ENCODE results near the gene B3GNT3. TPM values are rescaled to one million over a fixed set of nuclear protein-coding genes. Genes with fewer than 3 reads are reported as not detected.

Gene B3GNT3
- total and polyA plus RNA-seq, 2 experiments from 2014 or later = not detected

- Histone ChIP-seq H2AFZ (no peak overlapping the region), H3K9ac (no peak overlapping the region), H3K9me2 (ENCODE audit: insufficient read depth) (no peaks in the 10 kb centered on the region), H3K27ac (no peak overlapping the region), H3K9me3 (ENCODE audit: low read depth) (no peaks in the 10 kb centered on the region), H3F3A (ENCODE audit: insufficient read depth) (no peaks in the 10 kb centered on the region), H4K20me1 (ENCODE audit: insufficient read depth) (no peaks in the 10 kb centered on the region), H3K79me2 (ENCODE audit: insufficient read depth) (no peaks in the 10 kb centered on the region), H3K36me3 (ENCODE audit: low read depth) (no peaks in the 10 kb centered on the region), H3K4me3 (no peak overlapping the region), H3K4me1 (ENCODE audit: insufficient read depth) (no peaks in the 10 kb centered on the region), H3K4me2 (ENCODE audit: unreplicated experiment) (no peak overlapping the region), H3K27me3 (replicated peaks; ENCODE audit: insufficient read depth) (no peaks in the 10 kb centered on the region)
- in situ Hi-C loops (cut with MboI) = no loop called here
- no peak for TF ChIP-seq EZH2 (IDR thresholded peaks at IDR 0.05; ENCODE audit: insufficient read depth, poor library complexity, severe bottlenecking)
- no peak for TF ChIP-seq EZH2phosphoT487 (IDR thresholded peaks at IDR 0.05; ENCODE audit: insufficient read depth, low read depth)
- no peak for DNase-seq
- 56 to 66% methylated on average over 18 to 25 of the region's 25 CpGs for WGBS, 2 experiments (ENCODE audit: low coverage in 1 of 2, low lambda C conversion rate in 2 of 2, missing lambda C conversion rate in 2 of 2)
Measured at GRCh38 chr19:17831419-17831888, 36.5 kb downstream of the B3GNT3 start.

GRCh38 chr19:17832443-17833208, 37.7 kb downstream of the B3GNT3 start:
- Histone ChIP-seq H2AFZ (no peak overlapping the region), H3K27me3 (replicated peaks; ENCODE audit: insufficient read depth) (no peaks in the 10 kb centered on the region), H3K9ac (no peak overlapping the region), H3K36me3 (ENCODE audit: low read depth) (no peaks in the 10 kb centered on the region), H3K4me1 (ENCODE audit: insufficient read depth) (no peaks in the 10 kb centered on the region), H4K20me1 (ENCODE audit: insufficient read depth) (no peaks in the 10 kb centered on the region), H3K9me2 (ENCODE audit: insufficient read depth) (no peaks in the 10 kb centered on the region), H3K9me3 (ENCODE audit: low read depth) (no peaks in the 10 kb centered on the region), H3K4me2 (ENCODE audit: unreplicated experiment) (no peak overlapping the region), H3K4me3 (no peak overlapping the region), H3K27ac (no peak overlapping the region), H3F3A (ENCODE audit: insufficient read depth) (no peaks in the 10 kb centered on the region), H3K79me2 (ENCODE audit: insufficient read depth) (no peaks in the 10 kb centered on the region)
- in situ Hi-C loops (cut with MboI) = no loop called here
- 79 to 82% methylated on average over 17 of the region's 17 CpGs for whole genome bisulfite sequencing, 2 experiments (ENCODE audit: low coverage in 1 of 2, low lambda C conversion rate in 2 of 2, missing lambda C conversion rate in 2 of 2)
- no peak for DNase-seq
- TF ChIP-seq EZH2phosphoT487 (IDR thresholded peaks at IDR 0.05; ENCODE audit: insufficient read depth, low read depth) = no peak
- no peak for TF ChIP-seq EZH2 (IDR thresholded peaks at IDR 0.05; ENCODE audit: insufficient read depth, poor library complexity, severe bottlenecking)

- in situ Hi-C loops (cut with MboI) = no loop called here
- no peaks in the 10 kb centered on the region for H3K9me2 ChIP-seq (ENCODE audit: insufficient read depth)
- H3K4me1 ChIP-seq (ENCODE audit: insufficient read depth) = no peaks in the 10 kb centered on the region
- H3K9me3 ChIP-seq (ENCODE audit: low read depth) = no peaks in the 10 kb centered on the region
- no peaks in the 10 kb centered on the region for H4K20me1 ChIP-seq (ENCODE audit: insufficient read depth)
- no peaks in the 10 kb centered on the region for H3K27me3 ChIP-seq (replicated peaks; ENCODE audit: insufficient read depth)
- TF ChIP-seq EZH2 (IDR thresholded peaks at IDR 0.05; ENCODE audit: insufficient read depth, poor library complexity, severe bottlenecking) (no peak), EZH2phosphoT487 (IDR thresholded peaks at IDR 0.05; ENCODE audit: insufficient read depth, low read depth) (no peak)
- no peak overlapping the region for H3K27ac ChIP-seq
- H3K9ac ChIP-seq = no peak overlapping the region
- DNase-seq = peak; percentile 7
- H3K79me2 ChIP-seq (ENCODE audit: insufficient read depth) = no peaks in the 10 kb centered on the region
- WGBS, 2 experiments (ENCODE audit: low coverage in 1 of 2, low lambda C conversion rate in 2 of 2, missing lambda C conversion rate in 2 of 2) = 78 to 80% methylated on average over 27 of the region's 27 CpGs
- H3F3A ChIP-seq (ENCODE audit: insufficient read depth) = no peaks in the 10 kb centered on the region
- H3K36me3 ChIP-seq (ENCODE audit: low read depth) = no peaks in the 10 kb centered on the region
- no peak overlapping the region for H3K4me2 ChIP-seq (ENCODE audit: unreplicated experiment)
- no peak overlapping the region for H3K4me3 ChIP-seq
- H2AFZ ChIP-seq = no peak overlapping the region
Measured at GRCh38 chr19:17834350-17835181, 39.6 kb downstream of the B3GNT3 start.

GRCh38 chr19:17835182-17836006, 40.5 kb downstream of the B3GNT3 start:
- TF ChIP-seq EZH2phosphoT487 (IDR thresholded peaks at IDR 0.05; ENCODE audit: insufficient read depth, low read depth) (no peak), EZH2 (IDR thresholded peaks at IDR 0.05; ENCODE audit: insufficient read depth, poor library complexity, severe bottlenecking) (no peak)
- H3K36me3 ChIP-seq (ENCODE audit: low read depth) = no peaks in the 10 kb centered on the region
- H3K9ac ChIP-seq = no peak overlapping the region
- WGBS, 2 experiments (ENCODE audit: low coverage in 1 of 2, low lambda C conversion rate in 2 of 2, missing lambda C conversion rate in 2 of 2) = 55 to 61% methylated on average over 8 of the region's 8 CpGs
- H3K4me1 ChIP-seq (ENCODE audit: insufficient read depth) = no peaks in the 10 kb centered on the region
- H3K9me2 ChIP-seq (ENCODE audit: insufficient read depth) = no peaks in the 10 kb centered on the region
- no peak for DNase-seq
- no peak overlapping the region for H3K27ac ChIP-seq
- no peaks in the 10 kb centered on the region for H3K9me3 ChIP-seq (ENCODE audit: low read depth)
- H3K4me2 ChIP-seq (ENCODE audit: unreplicated experiment) = no peak overlapping the region
- no peaks in the 10 kb centered on the region for H3K27me3 ChIP-seq (replicated peaks; ENCODE audit: insufficient read depth)
- no peak overlapping the region for H3K4me3 ChIP-seq
- no peak overlapping the region for H2AFZ ChIP-seq
- no peaks in the 10 kb centered on the region for H3K79me2 ChIP-seq (ENCODE audit: insufficient read depth)
- H3F3A ChIP-seq (ENCODE audit: insufficient read depth) = no peaks in the 10 kb centered on the region
- no peaks in the 10 kb centered on the region for H4K20me1 ChIP-seq (ENCODE audit: insufficient read depth)
- in situ Hi-C loops (cut with MboI) = no loop called here
